Measurements from ENCODE around the gene GOLGA6L10.
"Not testable (repeated sequence)": the region's sequence is repeated elsewhere in the genome, so short reads cannot be mapped to it uniquely, and the experiment has no call there.

The GOLGA6L10 gene

DNA sequence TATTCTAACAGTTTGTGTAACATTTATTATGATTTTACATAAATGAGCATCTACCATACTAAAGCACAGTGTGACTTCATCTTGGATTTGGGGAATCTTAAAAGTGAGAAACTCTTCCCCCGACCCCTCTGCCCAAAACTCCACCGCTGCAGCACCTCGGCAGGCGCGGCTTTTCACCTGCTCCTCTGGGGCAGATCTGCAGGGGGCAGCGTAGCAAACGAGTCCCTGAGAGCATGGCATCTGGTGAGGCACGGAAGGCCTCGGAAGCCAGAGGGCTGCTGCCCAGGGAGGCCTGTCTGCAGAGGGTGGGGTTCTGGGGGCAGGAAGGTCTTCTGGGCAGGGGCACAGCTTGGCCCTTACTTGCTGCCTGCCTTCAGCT is 14.7 kb downstream of the GOLGA6L10 start:
- peaks cover 0 to 18% (median 6%) of the 10 kb centered on the region in 4 experiments for H3K4me1 ChIP-seq (ENCODE audit: control extremely low read depth in 1 of 4, control insufficient read depth in 4 of 4, insufficient read depth in 4 of 4, low read length in 3 of 4)
- H3K36me3 ChIP-seq (ENCODE audit: control insufficient read depth in 4 of 4, insufficient read depth in 4 of 4, low read length in 3 of 4); DNase-seq; H3K4me3 ChIP-seq (ENCODE audit: control insufficient read depth in 1 of 7, extremely low read depth in 1 of 7, insufficient read depth in 4 of 7, low read depth in 2 of 7, low read length in 6 of 7); POLR2A ChIA-PET; H3K27ac ChIP-seq (ENCODE audit: insufficient read depth in 1 of 2, low read depth in 1 of 2, low read length in 2 of 2, poor library complexity in 1 of 2, severe bottlenecking in 2 of 2); H3K27me3 ChIP-seq (replicated peaks in 2 of 5; ENCODE audit: control insufficient read depth in 4 of 5, insufficient read depth in 5 of 5, low read length in 4 of 5); CTCF ChIA-PET; H3K9me3 ChIP-seq (ENCODE audit: control extremely low read depth in 1 of 5, control insufficient read depth in 4 of 5, insufficient read depth in 2 of 5, low read depth in 1 of 5, low read length in 4 of 5): not testable (repeated sequence)
- no CpG with 5 or more reads among the region's 9 CpGs for WGBS (ENCODE audit: insufficient coverage)

DNA sequence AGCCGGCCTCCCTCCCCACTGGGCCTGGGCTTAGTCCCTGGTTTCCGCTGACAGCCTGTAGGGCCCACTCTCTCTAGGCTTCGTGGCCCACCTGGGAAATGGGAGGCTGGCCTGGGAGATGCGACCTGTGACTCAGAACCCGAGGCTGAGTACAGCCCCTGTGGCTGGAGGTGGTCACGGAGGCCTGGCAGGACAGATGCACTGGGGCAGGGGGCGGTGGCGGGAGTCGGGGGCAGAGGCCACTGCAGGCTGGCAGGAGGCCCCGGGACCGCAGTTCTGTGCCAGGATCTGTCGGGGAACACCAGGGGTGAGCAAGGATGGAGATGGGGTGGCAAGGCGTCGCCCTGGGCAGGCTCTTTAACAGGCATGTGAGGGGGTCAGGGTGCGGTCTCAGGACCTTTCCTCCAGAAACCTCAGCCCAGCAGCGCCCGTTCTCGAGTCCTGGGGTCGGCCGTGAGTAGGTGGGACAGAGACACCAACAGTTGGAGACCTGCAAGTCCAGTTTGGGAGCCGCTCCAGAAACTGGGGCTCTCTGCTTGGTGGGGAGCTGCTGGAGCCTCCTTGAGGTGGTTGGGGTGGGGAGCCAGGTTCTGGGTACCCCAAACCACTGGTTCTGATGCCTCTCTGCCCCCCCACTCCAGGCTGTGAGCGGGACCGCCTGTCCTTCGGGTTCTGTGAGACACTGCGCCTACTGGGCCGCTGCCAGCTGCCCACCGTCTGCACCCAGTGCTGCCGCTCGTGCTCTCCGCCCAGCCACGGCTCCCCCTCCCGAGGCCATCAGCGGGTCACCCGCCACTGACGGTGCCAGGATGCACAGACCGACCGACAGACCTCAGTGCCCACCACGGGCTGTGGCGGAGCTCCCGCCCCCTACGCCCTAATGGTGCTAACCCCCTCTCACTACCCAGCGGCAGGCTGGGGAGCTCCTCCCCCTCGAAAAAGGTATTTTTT is 15.4 kb downstream of the GOLGA6L10 start:
- H3K27ac ChIP-seq (ENCODE audit: insufficient read depth in 1 of 2, low read depth in 1 of 2, low read length in 2 of 2, poor library complexity in 1 of 2, severe bottlenecking in 2 of 2); H3K36me3 ChIP-seq (ENCODE audit: control insufficient read depth in 4 of 4, insufficient read depth in 4 of 4, low read length in 3 of 4); H3K27me3 ChIP-seq (replicated peaks in 2 of 5; ENCODE audit: control insufficient read depth in 4 of 5, insufficient read depth in 5 of 5, low read length in 4 of 5); POLR2A ChIA-PET; CTCF ChIA-PET; H3K4me3 ChIP-seq (ENCODE audit: control insufficient read depth in 1 of 7, extremely low read depth in 1 of 7, insufficient read depth in 4 of 7, low read depth in 2 of 7, low read length in 6 of 7); H3K9me3 ChIP-seq (ENCODE audit: control extremely low read depth in 1 of 5, control insufficient read depth in 4 of 5, insufficient read depth in 2 of 5, low read depth in 1 of 5, low read length in 4 of 5): not testable (repeated sequence)
- WGBS (ENCODE audit: insufficient coverage): 87% methylated on average over 13 of the region's 43 CpGs
- peaks cover 0 to 18% (median 6%) of the 10 kb centered on the region in 4 experiments for H3K4me1 ChIP-seq (ENCODE audit: control extremely low read depth in 1 of 4, control insufficient read depth in 4 of 4, insufficient read depth in 4 of 4, low read length in 3 of 4)
- peak in 2 of 3 donors; percentile 28 to 44 for DNase-seq

DNA sequence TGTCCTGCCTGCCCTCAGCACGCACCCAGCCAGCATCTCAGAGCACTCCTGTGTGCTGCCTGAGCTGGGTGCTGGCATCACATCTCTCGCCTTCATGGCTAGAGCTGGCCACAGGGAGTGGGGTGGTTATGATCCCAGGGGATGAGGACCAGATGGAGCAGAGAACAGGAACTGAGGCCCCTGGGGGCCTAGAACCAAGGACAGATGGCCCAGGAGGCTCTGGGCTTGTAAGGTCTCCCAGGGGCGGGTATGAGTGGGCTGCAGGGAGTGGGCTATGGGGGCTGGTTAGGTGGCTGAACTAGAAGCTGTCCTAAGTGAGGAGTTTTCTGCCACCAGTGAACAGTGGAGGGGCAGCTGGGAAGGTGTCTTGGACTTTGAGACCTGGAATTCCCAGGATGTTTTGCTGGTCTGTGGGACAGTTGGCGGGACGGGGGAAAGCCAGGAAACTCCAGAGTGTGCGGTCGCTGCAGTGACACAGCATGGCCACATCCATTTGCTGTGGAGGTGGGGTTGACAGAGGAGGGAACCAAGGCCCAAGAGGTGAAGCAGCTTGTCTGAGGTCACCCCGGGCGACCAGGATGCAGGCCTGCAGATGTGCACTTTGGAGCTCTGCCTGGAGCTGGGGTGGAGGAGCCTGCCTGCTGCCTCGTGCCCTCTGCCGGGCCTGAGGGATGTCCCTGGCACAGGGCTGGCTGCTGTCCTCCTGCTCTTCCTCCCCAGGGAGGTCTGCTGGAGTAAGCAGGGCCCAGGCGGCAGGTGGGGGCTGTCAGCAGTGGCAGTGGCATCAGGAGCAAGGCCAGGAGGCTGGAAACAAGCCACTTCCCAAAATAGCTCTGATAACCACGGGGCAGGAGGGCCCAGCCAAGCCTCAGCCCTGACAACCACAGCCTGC is 16.3 kb downstream of the GOLGA6L10 start:
- CTCF ChIA-PET: not testable (repeated sequence)
- POLR2A ChIA-PET: interaction anchor here (0.6 kb wide), 1 partner anchor 812 kb away, joined by 3 read pairs; no protein-coding TSS in a partner anchor

DNA sequence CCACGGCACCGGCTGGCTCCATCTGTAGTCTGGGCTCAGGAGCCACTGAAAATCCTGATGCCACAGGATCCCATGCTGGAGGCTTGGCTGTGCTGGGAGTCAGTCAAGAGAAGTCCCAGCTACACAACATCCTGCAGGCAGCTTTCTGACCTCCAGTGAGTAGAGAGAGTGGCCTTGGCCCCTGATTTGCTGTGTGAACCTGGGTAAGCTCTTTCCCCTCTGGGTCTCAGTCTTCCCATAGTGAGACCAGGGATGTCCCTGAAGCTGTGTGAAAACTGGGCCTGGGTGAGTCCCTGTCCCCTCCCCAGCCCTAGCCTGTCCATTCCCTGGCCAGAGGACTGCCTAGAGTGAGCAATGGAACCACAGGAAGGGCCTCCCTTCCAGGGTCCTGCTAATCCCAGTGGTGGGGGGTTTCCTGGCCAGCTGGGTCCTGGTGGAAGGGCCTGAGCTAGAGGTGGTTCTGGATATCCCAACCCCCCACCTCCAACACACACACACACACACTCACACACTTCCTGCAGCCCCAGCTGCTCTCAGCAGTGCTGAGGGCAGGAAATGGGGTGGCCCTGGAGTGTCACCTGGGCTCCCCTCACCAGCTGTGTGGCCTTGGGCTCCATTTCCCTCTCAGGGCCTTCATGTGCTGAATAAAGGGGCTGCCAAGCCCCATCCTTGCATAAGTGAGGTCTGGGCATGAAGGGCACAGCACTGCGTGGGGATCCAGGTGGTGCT is 17.5 kb downstream of the GOLGA6L10 start:
- DNase-seq; POLR2A ChIA-PET; H3K9me3 ChIP-seq (ENCODE audit: control extremely low read depth in 1 of 5, control insufficient read depth in 4 of 5, insufficient read depth in 2 of 5, low read depth in 1 of 5, low read length in 4 of 5); H3K27me3 ChIP-seq (replicated peaks in 2 of 5; ENCODE audit: control insufficient read depth in 4 of 5, insufficient read depth in 5 of 5, low read length in 4 of 5); H3K27ac ChIP-seq (ENCODE audit: insufficient read depth in 1 of 2, low read depth in 1 of 2, low read length in 2 of 2, poor library complexity in 1 of 2, severe bottlenecking in 2 of 2); H3K36me3 ChIP-seq (ENCODE audit: control insufficient read depth in 4 of 4, insufficient read depth in 4 of 4, low read length in 3 of 4); CTCF ChIA-PET; H3K4me3 ChIP-seq (ENCODE audit: control insufficient read depth in 1 of 7, extremely low read depth in 1 of 7, insufficient read depth in 4 of 7, low read depth in 2 of 7, low read length in 6 of 7): not testable (repeated sequence)
- H3K4me1 ChIP-seq (ENCODE audit: control extremely low read depth in 1 of 4, control insufficient read depth in 4 of 4, insufficient read depth in 4 of 4, low read length in 3 of 4): peaks cover 0 to 18% (median 6%) of the 10 kb centered on the region in 4 experiments
- WGBS (ENCODE audit: insufficient coverage): 40% methylated on average over 1 of the region's 3 CpGs

More for the DNA sequence above, 16.3 kb downstream of the GOLGA6L10 start:
- not testable (repeated sequence) for H3K9me3 ChIP-seq (ENCODE audit: control extremely low read depth in 1 of 5, control insufficient read depth in 4 of 5, insufficient read depth in 2 of 5, low read depth in 1 of 5, low read length in 4 of 5); H3K4me3 ChIP-seq (ENCODE audit: control insufficient read depth in 1 of 7, extremely low read depth in 1 of 7, insufficient read depth in 4 of 7, low read depth in 2 of 7, low read length in 6 of 7); H3K27me3 ChIP-seq (replicated peaks in 2 of 5; ENCODE audit: control insufficient read depth in 4 of 5, insufficient read depth in 5 of 5, low read length in 4 of 5); H3K36me3 ChIP-seq (ENCODE audit: control insufficient read depth in 4 of 4, insufficient read depth in 4 of 4, low read length in 3 of 4); H3K27ac ChIP-seq (ENCODE audit: insufficient read depth in 1 of 2, low read depth in 1 of 2, low read length in 2 of 2, poor library complexity in 1 of 2, severe bottlenecking in 2 of 2)
- H3K4me1 ChIP-seq (ENCODE audit: control extremely low read depth in 1 of 4, control insufficient read depth in 4 of 4, insufficient read depth in 4 of 4, low read length in 3 of 4): peaks cover 0 to 18% (median 6%) of the 10 kb centered on the region in 4 experiments
- WGBS (ENCODE audit: insufficient coverage): no CpG with 5 or more reads among the region's 13 CpGs
- DNase-seq: peak in 2 of 3 donors; percentile 34 to 60

DNA sequence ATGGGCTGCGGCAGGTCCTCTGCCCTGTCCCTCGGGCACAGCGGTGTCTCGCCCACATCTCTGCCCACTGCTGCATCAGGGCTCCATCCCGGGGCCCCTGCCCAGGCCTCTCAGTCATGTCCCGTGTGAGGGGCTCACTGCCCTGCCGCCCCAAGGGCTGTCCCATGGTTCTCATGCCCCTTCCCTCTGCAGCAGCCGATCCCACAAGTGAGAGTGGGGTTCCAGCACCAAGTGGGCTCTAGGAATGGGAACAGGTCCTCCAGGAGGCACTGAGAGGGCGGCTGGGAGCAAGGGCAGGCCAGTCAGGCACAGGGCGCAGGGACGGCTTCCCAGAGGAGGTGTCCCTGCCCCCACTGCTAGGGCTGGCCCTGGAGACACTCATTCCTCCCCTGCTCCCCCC is 18.4 kb downstream of the GOLGA6L10 start:
- H3K9me3 ChIP-seq (ENCODE audit: control extremely low read depth in 1 of 5, control insufficient read depth in 4 of 5, insufficient read depth in 2 of 5, low read depth in 1 of 5, low read length in 4 of 5); H3K4me3 ChIP-seq (ENCODE audit: control insufficient read depth in 1 of 7, extremely low read depth in 1 of 7, insufficient read depth in 4 of 7, low read depth in 2 of 7, low read length in 6 of 7); POLR2A ChIA-PET; H3K27me3 ChIP-seq (replicated peaks in 2 of 5; ENCODE audit: control insufficient read depth in 4 of 5, insufficient read depth in 5 of 5, low read length in 4 of 5); H3K36me3 ChIP-seq (ENCODE audit: control insufficient read depth in 4 of 4, insufficient read depth in 4 of 4, low read length in 3 of 4); H3K27ac ChIP-seq (ENCODE audit: insufficient read depth in 1 of 2, low read depth in 1 of 2, low read length in 2 of 2, poor library complexity in 1 of 2, severe bottlenecking in 2 of 2); DNase-seq; CTCF ChIA-PET: not testable (repeated sequence)
- H3K4me1 ChIP-seq (ENCODE audit: control extremely low read depth in 1 of 4, control insufficient read depth in 4 of 4, insufficient read depth in 4 of 4, low read length in 3 of 4): peaks cover 0 to 14% (median 6%) of the 10 kb centered on the region in 4 experiments
- WGBS (ENCODE audit: insufficient coverage): no CpG with 5 or more reads among the region's 11 CpGs

DNA sequence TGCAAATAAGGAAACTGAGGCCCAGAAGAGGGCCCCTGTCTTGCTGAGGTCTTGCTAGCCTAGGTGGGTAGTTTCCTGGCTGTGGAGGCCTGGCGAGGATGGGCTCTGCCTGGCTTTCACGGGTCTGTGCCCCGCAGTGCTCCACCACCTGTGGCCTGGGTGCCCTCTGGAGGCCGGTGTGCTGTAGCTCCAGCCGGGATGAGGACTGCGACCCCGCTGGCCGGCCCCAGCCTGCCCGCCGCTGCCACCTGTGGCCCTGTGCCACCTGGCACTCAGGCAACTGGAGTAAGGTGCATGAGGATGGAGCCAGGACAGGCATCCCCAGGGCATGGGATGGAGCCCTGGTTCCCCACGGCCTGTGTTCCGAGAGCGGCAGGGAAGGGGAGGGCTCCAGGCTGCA is 20.2 kb downstream of the GOLGA6L10 start:
- DNase-seq; CTCF ChIA-PET; H3K4me3 ChIP-seq (ENCODE audit: control insufficient read depth in 1 of 7, extremely low read depth in 1 of 7, insufficient read depth in 4 of 7, low read depth in 2 of 7, low read length in 6 of 7); H3K27ac ChIP-seq (ENCODE audit: insufficient read depth in 1 of 2, low read depth in 1 of 2, low read length in 2 of 2, poor library complexity in 1 of 2, severe bottlenecking in 2 of 2); H3K9me3 ChIP-seq (ENCODE audit: control extremely low read depth in 1 of 5, control insufficient read depth in 4 of 5, insufficient read depth in 2 of 5, low read depth in 1 of 5, low read length in 4 of 5); H3K27me3 ChIP-seq (replicated peaks in 2 of 5; ENCODE audit: control insufficient read depth in 4 of 5, insufficient read depth in 5 of 5, low read length in 4 of 5); POLR2A ChIA-PET; H3K36me3 ChIP-seq (ENCODE audit: control insufficient read depth in 4 of 4, insufficient read depth in 4 of 4, low read length in 3 of 4): not testable (repeated sequence)
- peaks cover 0 to 13% (median 6%) of the 10 kb centered on the region in 4 experiments for H3K4me1 ChIP-seq (ENCODE audit: control extremely low read depth in 1 of 4, control insufficient read depth in 4 of 4, insufficient read depth in 4 of 4, low read length in 3 of 4)
- WGBS (ENCODE audit: insufficient coverage): no CpG with 5 or more reads among the region's 13 CpGs

All from common myeloid progenitor, CD34-positive (primary cell).